DMS 273 (cell line): ENCODE data around the gene FKRP.
"Not testable (repeated sequence)": the region's sequence is repeated elsewhere in the genome, so short reads cannot be mapped to it uniquely, and the experiment has no call there.

Source experiments
- DNase-seq: peaks from one replicate; lab custom pipeline; 2025; ENCODE audit not compliant: unreplicated experiment; lab: John Stamatoyannopoulos, UW

FKRP gene

DNA sequence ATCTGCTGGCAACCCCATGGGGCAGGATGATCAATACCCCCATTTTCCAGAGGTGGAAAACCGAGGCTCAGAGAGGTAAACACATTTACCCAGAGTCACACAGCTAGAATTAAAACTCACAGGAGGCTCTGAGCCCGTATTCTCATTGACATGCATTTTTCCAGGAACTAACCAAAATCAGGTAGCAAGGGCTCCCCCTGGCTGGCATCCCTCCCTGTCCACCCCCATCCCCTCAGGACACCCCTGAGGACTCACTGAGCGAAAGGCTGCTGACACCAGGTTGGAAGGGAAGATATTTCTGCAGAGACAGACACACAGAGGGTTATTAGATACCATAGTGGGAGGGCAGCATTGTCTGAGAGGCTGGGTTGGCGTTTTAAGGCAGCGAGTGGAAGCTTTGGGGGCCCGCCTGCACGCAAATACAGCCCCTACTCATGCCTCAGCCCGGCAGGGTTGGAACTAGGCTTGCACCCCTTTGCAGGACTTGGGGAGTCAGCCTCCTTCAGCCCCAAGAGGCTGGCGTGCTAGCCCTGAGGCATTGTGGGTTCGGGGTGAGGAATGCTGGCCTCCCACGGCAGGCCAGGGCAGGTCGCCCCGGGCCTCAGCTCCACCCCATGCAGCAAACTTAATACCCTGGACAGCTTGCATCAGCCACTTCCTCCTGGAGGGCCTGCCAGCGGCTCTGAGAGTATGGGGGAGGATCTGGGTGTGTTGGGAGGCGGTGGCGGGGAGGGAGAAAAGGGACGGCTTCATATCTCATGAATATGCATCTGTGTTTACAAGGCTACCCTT, 38.6 kb downstream of the FKRP start:
- peak; percentile 95 for DNase-seq

GRCh38 chr19:46785054-46785979, 39.5 kb downstream of the FKRP start:
- DNase-seq, result peak; percentile 55

- DNase-seq, result no peak
Observed at GRCh38 chr19:46785980-46786235, 40.1 kb downstream of the FKRP start.

GRCh38 chr19:46786236-46787039, 40.6 kb downstream of the FKRP start:
- DNase-seq, result peak; percentile 89

GRCh38 chr19:46787040-46787330, 41.1 kb downstream of the FKRP start:
- no peak for DNase-seq

DNA sequence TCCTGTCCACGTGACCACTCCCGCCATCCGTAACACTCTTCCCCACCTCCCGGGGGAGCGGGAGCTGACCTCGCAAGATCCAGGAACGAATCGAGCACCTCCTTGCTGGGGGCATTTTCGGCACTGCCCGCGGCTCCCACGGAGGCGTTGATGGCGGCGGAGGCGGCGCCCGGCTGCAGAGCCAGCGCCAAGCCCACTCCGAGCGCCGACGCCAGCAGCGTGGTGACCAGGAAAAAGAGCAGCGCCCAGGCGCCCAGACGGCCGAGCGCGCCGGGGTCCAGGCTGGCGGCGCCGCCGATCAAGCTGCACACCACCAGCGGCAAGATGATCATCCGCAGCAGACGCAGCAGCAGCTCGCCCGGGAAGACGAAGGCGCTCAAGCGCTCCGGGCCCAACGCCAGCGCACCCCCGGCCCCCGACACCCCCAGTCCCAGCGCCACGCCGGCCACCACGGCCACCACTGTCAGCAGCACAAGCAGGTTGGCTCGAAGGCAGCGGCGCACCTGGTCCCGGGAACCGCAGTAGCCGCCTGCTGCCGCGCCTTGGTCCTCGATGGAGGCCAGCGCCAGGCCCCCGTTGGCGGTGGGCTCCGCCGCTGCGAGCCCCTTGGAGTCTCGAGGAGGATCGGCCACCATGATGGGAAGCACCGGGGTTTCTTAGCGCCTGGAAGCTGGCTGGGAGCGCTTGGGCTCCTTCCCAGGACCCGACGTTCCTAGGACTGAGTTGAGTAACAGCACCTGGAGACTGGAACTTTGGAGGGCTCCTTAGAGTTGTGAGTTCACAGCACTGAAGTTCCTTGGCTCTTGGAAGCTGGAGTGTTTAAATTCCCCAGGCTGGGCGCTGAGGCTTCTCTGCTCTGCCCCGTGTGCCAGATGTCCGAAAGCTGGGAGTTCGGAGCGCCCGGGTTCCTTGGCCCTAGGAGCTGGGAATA, 41.7 kb downstream of the FKRP start:
- DNase-seq, result peak; percentile 83

- DNase-seq, result peak; percentile 99
Observed at GRCh38 chr19:46788262-46788967, 42.6 kb downstream of the FKRP start, which contains the start of gene SLC1A5. Gene SLC1A5, minus strand, starts transcription at chr19:46788594. Its CDS starts 629 bp downstream, at chr19:46787965.

DNA sequence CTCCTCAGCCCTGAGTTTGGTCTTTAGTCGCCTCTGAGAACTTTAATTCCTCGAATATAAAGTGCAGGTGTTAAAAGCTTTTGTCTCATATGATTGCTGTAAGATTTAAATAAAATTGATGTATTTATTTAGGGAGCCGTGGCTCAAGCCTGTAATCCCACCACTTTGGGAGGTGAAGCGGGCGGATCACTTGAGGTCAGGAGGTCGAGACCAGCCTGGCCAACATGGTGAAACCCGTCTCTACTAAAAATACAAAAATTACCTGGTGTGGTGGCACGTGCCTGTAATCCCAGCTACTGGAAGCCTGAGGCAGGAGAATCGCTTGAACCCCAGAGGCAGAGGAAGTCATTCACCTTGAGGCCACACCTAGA, 43.1 kb downstream of the FKRP start:
- DNase-seq, result no peak

- no peak for DNase-seq
Observed at GRCh38 chr19:46789371-46789770, 43.5 kb downstream of the FKRP start.

DNA sequence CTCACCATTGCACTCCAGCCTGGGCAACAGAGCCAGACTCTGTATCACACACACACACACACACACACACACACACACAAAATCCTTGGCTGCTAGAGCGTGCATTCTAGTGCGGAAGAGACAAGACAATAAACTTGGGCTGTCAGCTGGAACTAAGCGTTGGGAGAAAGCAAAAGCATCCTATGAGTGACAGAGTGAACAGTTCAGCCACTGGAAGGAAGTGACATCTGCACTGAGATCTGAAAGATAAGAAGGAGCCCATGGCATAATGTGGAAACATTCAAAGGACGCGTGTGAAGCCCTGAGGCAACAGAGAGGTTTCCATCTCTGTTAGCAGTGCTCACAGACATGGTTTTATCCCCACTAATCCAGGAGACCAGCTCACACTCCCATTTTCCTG, 46.1 kb downstream of the FKRP start:
- peak; percentile 68 for DNase-seq

DNA sequence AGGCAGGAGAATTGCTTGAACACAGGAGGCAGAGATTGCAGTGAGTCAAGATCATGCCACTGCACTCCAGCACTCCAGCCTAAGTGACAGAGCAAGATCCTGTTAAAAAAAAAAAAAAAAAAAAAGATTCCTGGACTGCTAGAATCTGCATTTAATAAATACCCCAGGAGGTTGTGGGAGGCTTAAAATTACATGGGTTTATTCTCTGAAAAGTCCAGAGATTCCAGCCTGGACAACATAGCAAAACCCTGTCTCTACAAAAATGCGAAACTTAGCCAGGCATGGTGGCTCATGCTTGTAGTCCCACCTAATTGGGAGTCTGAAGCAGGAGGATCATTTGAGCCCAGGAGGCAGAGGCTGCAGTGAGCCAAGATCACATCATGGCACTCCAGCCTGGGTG, 52.0 kb downstream of the FKRP start:
- DNase-seq, result no peak

DNA sequence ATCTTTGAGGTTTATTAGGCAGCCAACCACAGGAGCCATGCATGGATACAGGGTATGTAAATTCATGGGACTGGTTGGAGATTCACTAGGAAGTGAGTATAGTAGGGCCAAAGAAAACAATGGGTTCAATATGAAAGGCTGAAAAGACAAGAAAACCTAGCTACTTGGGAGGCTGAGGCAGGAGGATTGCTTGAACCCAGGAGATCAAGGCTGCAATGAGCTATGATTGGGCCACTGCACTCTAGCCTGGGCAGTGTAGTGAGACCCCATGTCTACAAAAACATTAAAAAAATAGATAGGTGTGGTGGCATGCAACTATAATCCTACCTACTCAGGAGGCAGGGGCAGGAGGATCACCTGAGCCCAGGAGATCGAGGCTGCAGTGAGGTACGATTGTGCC, 52.9 kb downstream of the FKRP start:
- no peak for DNase-seq

- no peak for DNase-seq
Observed at GRCh38 chr19:46802152-46802551, 56.3 kb downstream of the FKRP start.

DNA sequence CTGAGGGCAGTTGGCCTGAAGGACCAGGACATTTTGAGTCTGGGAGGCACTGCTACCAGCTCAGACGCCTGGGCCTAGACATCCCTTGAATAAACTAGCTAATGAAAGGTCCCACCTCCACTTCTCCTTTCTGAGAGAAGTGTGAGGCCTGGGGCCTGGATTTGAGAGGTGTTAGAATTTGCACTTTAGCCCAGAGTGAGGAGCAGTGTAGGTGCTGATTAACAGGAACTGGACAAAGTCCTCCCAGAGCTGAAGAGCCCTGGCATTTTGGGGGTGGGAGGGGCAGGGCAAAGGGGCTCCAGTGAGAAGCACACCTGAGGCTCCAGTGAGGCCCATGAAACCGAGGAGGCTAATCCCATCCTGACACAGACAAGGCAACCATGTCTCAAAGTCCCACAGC, 57.7 kb downstream of the FKRP start:
- no peak for DNase-seq

DNA sequence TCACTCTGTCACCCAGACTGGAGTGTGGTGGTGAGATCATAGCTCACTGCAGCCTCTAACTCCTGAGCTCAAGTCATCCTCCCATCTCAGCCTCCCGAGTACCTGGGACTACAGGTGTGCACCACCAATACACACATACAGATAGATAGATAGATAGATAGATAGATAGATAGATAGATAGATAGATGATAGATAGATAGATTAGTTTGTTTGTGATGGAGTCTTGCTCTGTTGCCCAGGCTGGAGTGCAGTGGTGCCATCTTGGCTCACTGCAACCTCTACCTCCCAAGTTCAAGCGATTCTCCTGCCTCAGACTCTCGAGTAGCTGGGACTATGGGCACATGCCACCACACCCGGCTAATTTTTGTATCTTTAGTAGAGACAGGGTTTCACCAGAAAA, 58.6 kb downstream of the FKRP start:
- DNase-seq, result not testable (repeated sequence)

- DNase-seq, result no peak
Observed at GRCh38 chr19:46806656-46807055, 60.8 kb downstream of the FKRP start.
